SK-N-MC (cell line): Measurements from ENCODE around the gene GABPB1.

Source experiments
- DNase-seq: peaks from one replicate; pipeline ENCODE4 v3.0.0-alpha.2; 2011; ENCODE audit warnings: low read depth, low spot score
- H3K27ac ChIP-seq: fragments of 200-600 bp; sonication (generic); 2 replicates; pipeline ENCODE4 v1.5.1; 2016; ENCODE audit warnings: mixed run types
- H3K36me3 ChIP-seq: fragments of 200-600 bp; sonication (generic); 2 replicates; pipeline ENCODE4 v1.6.1; 2017; ENCODE audit warnings: antibody characterized with exemption, low read length, mixed read lengths; ENCODE audit not compliant: insufficient read depth
- H3K4me3 ChIP-seq: fragments of 200-600 bp; sonication (generic); 2 replicates; pipeline ENCODE4 v1.5.1; 2016
- H3K9ac ChIP-seq: fragments of 200-600 bp; sonication (generic); 2 replicates; pipeline ENCODE4 v1.8.0; 2017; ENCODE audit warnings: mixed run types, mixed read lengths; ENCODE audit not compliant: insufficient read length
- H3K9me3 ChIP-seq: fragments of 200-600 bp; sonication (generic); 2 replicates; pipeline ENCODE4 v1.6.1; 2017; ENCODE audit warnings: low read depth, mild to moderate bottlenecking, antibody characterized with exemption, low read length, moderate library complexity, mixed read lengths
- EZH2 ChIP-seq: fragments of 200-600 bp; sonication (generic); IDR thresholded peaks from one replicate; pipeline ENCODE4 v1.6.1; 2017; ENCODE audit warnings: antibody characterized with exemption
- FOXP2 ChIP-seq: optimal IDR thresholded peaks from 2 replicates; pipeline ENCODE3; 2011; ENCODE audit warnings: mild to moderate bottlenecking, moderate library complexity; ENCODE audit not compliant: insufficient read depth; ENCODE audit errors: extremely low read length, control extremely low read depth
- POLR2AphosphoS5 ChIP-seq: IDR thresholded peaks from 2 replicates; pipeline ENCODE4 v1.6.1; 2012; ENCODE audit warnings: mild to moderate bottlenecking, low read depth, low read length, borderline replicate concordance

GABPB1 gene

DNA sequence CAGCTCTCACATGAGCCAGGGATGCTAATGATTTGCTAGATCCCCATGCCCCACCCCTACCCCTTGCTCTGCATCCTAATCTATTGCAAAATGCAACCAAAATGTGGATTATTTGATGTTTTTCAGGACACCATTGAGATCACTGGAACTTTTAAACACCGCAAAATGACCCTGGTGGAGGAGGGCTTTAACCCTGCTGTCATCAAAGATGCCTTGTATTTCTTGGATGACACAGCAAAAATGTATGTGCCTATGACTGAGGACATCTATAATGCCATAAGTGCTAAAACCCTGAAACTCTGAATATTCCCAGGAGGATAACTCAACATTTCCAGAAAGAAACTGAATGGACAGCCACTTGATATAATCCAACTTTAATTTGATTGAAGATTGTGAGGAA is 119.2 kb downstream of the GABPB1 start:
- Histone ChIP-seq H3K9ac (no peak overlapping the region), H3K4me3 (no peak overlapping the region), H3K9me3 (no peaks in the 10 kb centered on the region), H3K36me3 (no peaks in the 10 kb centered on the region), H3K27ac (no peak overlapping the region)
- no peak for DNase-seq
- no peak for TF ChIP-seq POLR2AphosphoS5
- TF ChIP-seq FOXP2: no peak
- no peak for TF ChIP-seq EZH2

DNA sequence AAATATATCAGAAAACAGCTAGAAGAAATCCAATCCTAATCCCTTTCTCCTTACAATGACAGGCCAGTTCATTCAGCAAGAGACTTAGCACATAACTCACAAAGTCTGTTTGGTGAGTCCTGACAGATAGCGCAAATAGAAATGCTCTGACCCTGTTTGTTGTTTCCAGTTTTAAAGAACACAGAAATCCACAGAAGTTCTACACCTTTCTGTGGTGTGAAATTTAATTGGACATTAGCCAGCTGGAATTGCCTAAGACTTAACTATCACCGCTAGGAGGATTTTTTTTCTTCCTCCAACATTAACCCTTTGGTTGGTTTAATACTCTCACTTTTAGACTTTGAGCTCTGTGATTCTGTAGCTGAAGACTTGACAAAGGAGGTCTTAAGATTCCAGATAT is 120.2 kb downstream of the GABPB1 start:
- H3K27ac ChIP-seq: no peak overlapping the region

GRCh38 chr15:50233192-50233736 is 121.7 kb downstream of the GABPB1 start:
- Histone ChIP-seq H3K9me3 (no peaks in the 10 kb centered on the region), H3K27ac (no peak overlapping the region), H3K9ac (no peak overlapping the region), H3K36me3 (no peaks in the 10 kb centered on the region), H3K4me3 (no peak overlapping the region)
- no peak for DNase-seq
- TF ChIP-seq EZH2: no peak
- TF ChIP-seq POLR2AphosphoS5: no peak
- no peak for TF ChIP-seq FOXP2

More for the DNA sequence above, 120.2 kb downstream of the GABPB1 start:
- Histone ChIP-seq H3K9me3 (no peaks in the 10 kb centered on the region), H3K36me3 (no peaks in the 10 kb centered on the region), H3K4me3 (no peak overlapping the region), H3K9ac (no peak overlapping the region)
- DNase-seq: no peak
- TF ChIP-seq FOXP2: no peak
- no peak for TF ChIP-seq EZH2
- TF ChIP-seq POLR2AphosphoS5: no peak

DNA sequence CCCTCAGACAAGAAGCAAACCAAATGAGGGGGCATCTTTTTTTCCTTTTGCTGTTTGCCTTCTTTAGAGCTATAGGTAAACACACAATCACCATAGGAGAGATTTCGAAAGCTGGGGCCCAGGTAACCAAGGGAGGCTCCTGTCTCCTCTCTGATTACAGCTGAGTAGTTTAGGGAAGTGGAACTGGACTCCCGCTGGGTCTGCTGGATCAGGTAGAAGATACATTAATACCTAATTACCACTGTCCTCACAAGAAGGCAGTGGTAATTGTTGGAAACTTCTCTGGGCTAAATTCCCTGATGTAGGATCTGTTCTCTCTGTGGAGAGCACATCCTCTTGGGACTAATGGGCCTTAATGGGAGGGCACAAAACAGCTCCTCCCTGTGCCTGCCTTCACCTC is 122.2 kb downstream of the GABPB1 start:
- Histone ChIP-seq H3K4me3 (no peak overlapping the region), H3K9me3 (no peaks in the 10 kb centered on the region), H3K36me3 (no peaks in the 10 kb centered on the region), H3K27ac (no peak overlapping the region), H3K9ac (no peak overlapping the region)
- no peak for TF ChIP-seq EZH2
- no peak for TF ChIP-seq FOXP2
- no peak for TF ChIP-seq POLR2AphosphoS5
- DNase-seq: no peak

- TF ChIP-seq FOXP2: no peak
- no peak for TF ChIP-seq EZH2
- no peak for TF ChIP-seq POLR2AphosphoS5
Observed at GRCh38 chr15:50231761-50232160, 123.2 kb downstream of the GABPB1 start.

GRCh38 chr15:50229336-50229735 is 125.7 kb downstream of the GABPB1 start:
- H3K27ac ChIP-seq: no peak overlapping the region
- no peak for DNase-seq
- TF ChIP-seq FOXP2 (no peak), EZH2 (no peak), POLR2AphosphoS5 (no peak)
- H3K4me3 ChIP-seq: no peak overlapping the region
- no peaks in the 10 kb centered on the region for H3K9me3 ChIP-seq
- H3K9ac ChIP-seq: no peak overlapping the region
- H3K36me3 ChIP-seq: no peaks in the 10 kb centered on the region

More at GRCh38 chr15:50231761-50232160, 123.2 kb downstream of the GABPB1 start:
- no peak overlapping the region for H3K27ac ChIP-seq
- no peak for DNase-seq
- H3K36me3 ChIP-seq: no peaks in the 10 kb centered on the region
- H3K4me3 ChIP-seq: no peak overlapping the region
- H3K9ac ChIP-seq: no peak overlapping the region
- no peaks in the 10 kb centered on the region for H3K9me3 ChIP-seq

DNA sequence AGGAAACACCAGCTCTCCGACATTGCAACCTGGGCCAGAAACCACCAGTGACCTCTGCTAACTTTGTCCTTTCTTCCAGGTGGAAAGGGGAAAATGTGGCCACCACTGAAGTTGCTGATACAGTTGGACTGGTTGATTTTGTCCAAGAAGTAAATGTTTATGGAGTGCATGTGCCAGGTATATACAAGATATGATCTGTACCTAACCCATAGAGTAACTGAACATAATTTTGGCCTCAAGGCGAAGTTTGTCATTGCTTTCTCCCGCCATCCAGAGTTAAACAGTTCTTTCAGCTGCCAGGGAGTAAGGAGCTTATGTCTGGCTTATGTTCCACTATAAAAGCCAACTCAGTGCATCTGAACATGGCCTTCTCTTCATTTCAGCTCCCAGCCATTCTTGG is 126.1 kb downstream of the GABPB1 start:
- DNase-seq: no peak
- TF ChIP-seq POLR2AphosphoS5 (no peak), EZH2 (no peak), FOXP2 (no peak)
- H3K27ac ChIP-seq: no peak overlapping the region
- H3K9ac ChIP-seq: no peak overlapping the region
- H3K9me3 ChIP-seq: no peaks in the 10 kb centered on the region
- no peaks in the 10 kb centered on the region for H3K36me3 ChIP-seq
- no peak overlapping the region for H3K4me3 ChIP-seq

DNA sequence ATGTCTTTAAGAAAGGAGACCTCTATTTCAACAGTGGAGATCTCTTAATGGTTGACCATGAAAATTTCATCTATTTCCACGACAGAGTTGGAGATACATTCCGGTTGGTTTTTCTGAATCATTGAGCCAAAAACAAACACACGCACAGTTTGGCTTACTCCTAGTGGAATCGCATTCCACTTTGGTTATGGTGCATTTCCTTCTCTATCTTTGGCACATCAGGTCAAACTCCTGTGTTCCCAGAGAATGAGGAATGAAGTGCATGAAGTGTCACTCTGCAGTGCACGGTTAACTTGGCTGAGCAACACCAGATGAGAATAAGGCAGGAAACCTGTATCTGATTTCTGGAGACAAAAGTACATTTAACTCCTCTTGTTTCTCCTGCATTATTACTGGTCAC is 127.9 kb downstream of the GABPB1 start:
- H3K36me3 ChIP-seq: no peaks in the 10 kb centered on the region
- no peak for DNase-seq
- TF ChIP-seq POLR2AphosphoS5 (no peak), EZH2 (no peak), FOXP2 (no peak)
- no peak overlapping the region for H3K9ac ChIP-seq
- no peak overlapping the region for H3K27ac ChIP-seq
- H3K9me3 ChIP-seq: no peaks in the 10 kb centered on the region
- no peak overlapping the region for H3K4me3 ChIP-seq

GRCh38 chr15:50225938-50226337 is 129.1 kb downstream of the GABPB1 start:
- TF ChIP-seq EZH2 (no peak), POLR2AphosphoS5 (no peak), FOXP2 (no peak)
- DNase-seq: no peak
- Histone ChIP-seq H3K4me3 (no peak overlapping the region), H3K9ac (no peak overlapping the region), H3K27ac (no peak overlapping the region), H3K9me3 (no peaks in the 10 kb centered on the region), H3K36me3 (no peaks in the 10 kb centered on the region)
